Endothelial cell of umbilical vein (primary cell): Measurements from ENCODE around the gene PRKG1.

Experiments
- EZH2 ChIP-seq: IDR thresholded peaks from 2 replicates; pipeline ENCODE4 v1.6.1; 2012; ENCODE audit warnings: borderline replicate concordance, low read depth, mild to moderate bottlenecking, moderate library complexity, low read length, inconsistent platforms; ENCODE audit not compliant: severe bottlenecking
- POLR2A ChIP-seq: IDR thresholded peaks from 2 replicates; pipeline ENCODE4 v1.6.1; 2012; ENCODE audit warnings: low read depth, mild to moderate bottlenecking, control low read depth, low read length
- POLR2AphosphoS5 ChIP-seq: IDR thresholded peaks from 2 replicates; pipeline ENCODE4 v1.6.1; 2012; ENCODE audit warnings: low read depth, mild to moderate bottlenecking, control low read depth, low read length, moderate library complexity; ENCODE audit not compliant: insufficient read depth
- TF ChIP-seq, protein P1 (sequence below), 2 donors: IDR thresholded peaks; 1 replicate in 1 of 2; 2 replicates in 1 of 2; pipeline ENCODE4 v1.5.1; 2011; ENCODE audit warnings: low read length in 2 of 2, mild to moderate bottlenecking in 2 of 2, moderate library complexity in 2 of 2, control low read depth in 1 of 2, inconsistent platforms in 1 of 2, low read depth in 1 of 2; ENCODE audit not compliant: insufficient read depth in 1 of 2; ENCODE audit errors: extremely low read depth in 1 of 2

DNA sequence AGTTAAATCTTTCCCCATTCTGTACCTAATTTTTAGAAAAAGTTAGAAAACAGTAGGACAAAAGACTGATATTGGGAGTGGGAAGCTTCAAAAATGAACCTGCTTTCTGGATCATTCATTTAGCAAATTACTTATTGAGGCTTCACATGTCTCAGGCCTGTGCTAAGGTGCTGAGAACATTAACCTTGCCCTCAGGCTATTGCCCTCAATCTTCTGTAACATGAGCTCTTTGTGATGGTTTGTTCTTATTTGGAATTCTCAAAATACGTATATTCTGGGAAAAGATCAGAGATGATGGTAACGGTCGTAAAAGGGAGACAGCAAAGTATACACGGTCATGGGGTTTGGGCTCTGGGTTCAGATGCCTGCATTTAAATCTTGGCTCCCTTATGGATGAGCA lies 39.5 kb upstream of the PRKG1 start:
- TF ChIP-seq, protein P1, sequence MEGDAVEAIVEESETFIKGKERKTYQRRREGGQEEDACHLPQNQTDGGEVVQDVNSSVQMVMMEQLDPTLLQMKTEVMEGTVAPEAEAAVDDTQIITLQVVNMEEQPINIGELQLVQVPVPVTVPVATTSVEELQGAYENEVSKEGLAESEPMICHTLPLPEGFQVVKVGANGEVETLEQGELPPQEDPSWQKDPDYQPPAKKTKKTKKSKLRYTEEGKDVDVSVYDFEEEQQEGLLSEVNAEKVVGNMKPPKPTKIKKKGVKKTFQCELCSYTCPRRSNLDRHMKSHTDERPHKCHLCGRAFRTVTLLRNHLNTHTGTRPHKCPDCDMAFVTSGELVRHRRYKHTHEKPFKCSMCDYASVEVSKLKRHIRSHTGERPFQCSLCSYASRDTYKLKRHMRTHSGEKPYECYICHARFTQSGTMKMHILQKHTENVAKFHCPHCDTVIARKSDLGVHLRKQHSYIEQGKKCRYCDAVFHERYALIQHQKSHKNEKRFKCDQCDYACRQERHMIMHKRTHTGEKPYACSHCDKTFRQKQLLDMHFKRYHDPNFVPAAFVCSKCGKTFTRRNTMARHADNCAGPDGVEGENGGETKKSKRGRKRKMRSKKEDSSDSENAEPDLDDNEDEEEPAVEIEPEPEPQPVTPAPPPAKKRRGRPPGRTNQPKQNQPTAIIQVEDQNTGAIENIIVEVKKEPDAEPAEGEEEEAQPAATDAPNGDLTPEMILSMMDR (IDR thresholded peaks at IDR 0.05; ENCODE audit: extremely low read depth in 1 of 2, insufficient read depth in 1 of 2, low read depth in 1 of 2, low read length in 2 of 2), result no peak
- no peak for TF ChIP-seq EZH2
- TF ChIP-seq POLR2A, result no peak
- TF ChIP-seq POLR2AphosphoS5, result no peak
